Measurements from ENCODE around the gene CFTR.

The CFTR gene

GRCh38 chr7:117572856-117573620 lies 93.2 kb downstream of the CFTR start:
- Histone ChIP-seq H3K79me2 (ENCODE audit: low read length) (no peaks in the 10 kb centered on the region), H3F3A (ENCODE audit: insufficient read depth, low read length) (no peaks in the 10 kb centered on the region), H4K20me1 (ENCODE audit: insufficient read depth, low read length) (no peaks in the 10 kb centered on the region), H3K27me3 (replicated peaks; ENCODE audit: insufficient read depth, low read length) (no peaks in the 10 kb centered on the region), H3K9me2 (replicated peaks; ENCODE audit: insufficient read depth, low read length) (no peaks in the 10 kb centered on the region), H3K36me3 (replicated peaks; ENCODE audit: insufficient read depth, low read length) (no peaks in the 10 kb centered on the region), H3K4me2 (ENCODE audit: low read depth, low read length) (no peak overlapping the region), H3K9me3 (replicated peaks; ENCODE audit: insufficient read depth, low read length) (no peaks in the 10 kb centered on the region), H3K4me1 (ENCODE audit: low read length) (no peaks in the 10 kb centered on the region), H3K9ac (ENCODE audit: low read length) (no peak overlapping the region), H3K27ac (ENCODE audit: low read length) (no peak overlapping the region), H2AFZ (ENCODE audit: low read length) (no peak overlapping the region), H3K4me3 (ENCODE audit: low read length) (no peak overlapping the region)
- TF ChIP-seq EZH2phosphoT487 (IDR thresholded peaks at IDR 0.05; ENCODE audit: low read length) (no peak), EZH2 (optimal IDR thresholded peaks at IDR 0.05; ENCODE audit: low read depth, low read length) (no peak)
- TF ChIP-seq, protein P1, sequence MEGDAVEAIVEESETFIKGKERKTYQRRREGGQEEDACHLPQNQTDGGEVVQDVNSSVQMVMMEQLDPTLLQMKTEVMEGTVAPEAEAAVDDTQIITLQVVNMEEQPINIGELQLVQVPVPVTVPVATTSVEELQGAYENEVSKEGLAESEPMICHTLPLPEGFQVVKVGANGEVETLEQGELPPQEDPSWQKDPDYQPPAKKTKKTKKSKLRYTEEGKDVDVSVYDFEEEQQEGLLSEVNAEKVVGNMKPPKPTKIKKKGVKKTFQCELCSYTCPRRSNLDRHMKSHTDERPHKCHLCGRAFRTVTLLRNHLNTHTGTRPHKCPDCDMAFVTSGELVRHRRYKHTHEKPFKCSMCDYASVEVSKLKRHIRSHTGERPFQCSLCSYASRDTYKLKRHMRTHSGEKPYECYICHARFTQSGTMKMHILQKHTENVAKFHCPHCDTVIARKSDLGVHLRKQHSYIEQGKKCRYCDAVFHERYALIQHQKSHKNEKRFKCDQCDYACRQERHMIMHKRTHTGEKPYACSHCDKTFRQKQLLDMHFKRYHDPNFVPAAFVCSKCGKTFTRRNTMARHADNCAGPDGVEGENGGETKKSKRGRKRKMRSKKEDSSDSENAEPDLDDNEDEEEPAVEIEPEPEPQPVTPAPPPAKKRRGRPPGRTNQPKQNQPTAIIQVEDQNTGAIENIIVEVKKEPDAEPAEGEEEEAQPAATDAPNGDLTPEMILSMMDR (IDR thresholded peaks at IDR 0.05; ENCODE audit: low read length) = no peak
- no peak for DNase-seq

DNA sequence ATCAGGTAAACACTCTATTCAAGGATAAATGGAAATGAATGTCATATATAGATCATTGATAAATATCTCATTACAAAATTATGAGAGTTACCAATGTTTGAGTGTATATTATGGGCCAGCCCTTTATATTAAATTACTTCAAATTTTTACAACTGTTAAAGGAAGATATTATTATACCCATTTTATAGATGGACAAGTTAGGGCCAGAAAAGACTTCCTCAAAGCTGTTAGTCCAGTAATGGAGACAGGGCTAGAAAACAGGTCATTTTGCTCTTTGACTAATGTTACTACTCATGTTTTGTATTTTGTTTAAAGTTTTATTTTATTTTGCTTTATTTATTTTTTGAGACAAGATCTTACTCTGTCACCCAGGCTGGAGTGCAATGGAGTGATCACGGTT lies 101.6 kb downstream of the CFTR start:
- H3K27me3 ChIP-seq (replicated peaks; ENCODE audit: insufficient read depth, low read length) = no peaks in the 10 kb centered on the region
- H3K36me3 ChIP-seq (replicated peaks; ENCODE audit: insufficient read depth, low read length) = no peaks in the 10 kb centered on the region
- H3K9me2 ChIP-seq (replicated peaks; ENCODE audit: insufficient read depth, low read length) = no peaks in the 10 kb centered on the region
- no peaks in the 10 kb centered on the region for H4K20me1 ChIP-seq (ENCODE audit: insufficient read depth, low read length)
- H3K79me2 ChIP-seq (ENCODE audit: low read length) = no peaks in the 10 kb centered on the region
- no peak overlapping the region for H3K27ac ChIP-seq (ENCODE audit: low read length)
- H3F3A ChIP-seq (ENCODE audit: insufficient read depth, low read length) = no peaks in the 10 kb centered on the region
- TF ChIP-seq EZH2phosphoT487 (IDR thresholded peaks at IDR 0.05; ENCODE audit: low read length) = no peak
- TF ChIP-seq, protein P1 (IDR thresholded peaks at IDR 0.05; ENCODE audit: low read length) = no peak
- no peak for TF ChIP-seq EZH2 (optimal IDR thresholded peaks at IDR 0.05; ENCODE audit: low read depth, low read length)
- no peak overlapping the region for H3K9ac ChIP-seq (ENCODE audit: low read length)
- DNase-seq = no peak
- H3K4me2 ChIP-seq (ENCODE audit: low read depth, low read length) = no peak overlapping the region
- H3K4me1 ChIP-seq (ENCODE audit: low read length) = no peaks in the 10 kb centered on the region
- H2AFZ ChIP-seq (ENCODE audit: low read length) = no peak overlapping the region
- H3K9me3 ChIP-seq (replicated peaks; ENCODE audit: insufficient read depth, low read length) = no peaks in the 10 kb centered on the region
- H3K4me3 ChIP-seq (ENCODE audit: low read length) = no peak overlapping the region

DNA sequence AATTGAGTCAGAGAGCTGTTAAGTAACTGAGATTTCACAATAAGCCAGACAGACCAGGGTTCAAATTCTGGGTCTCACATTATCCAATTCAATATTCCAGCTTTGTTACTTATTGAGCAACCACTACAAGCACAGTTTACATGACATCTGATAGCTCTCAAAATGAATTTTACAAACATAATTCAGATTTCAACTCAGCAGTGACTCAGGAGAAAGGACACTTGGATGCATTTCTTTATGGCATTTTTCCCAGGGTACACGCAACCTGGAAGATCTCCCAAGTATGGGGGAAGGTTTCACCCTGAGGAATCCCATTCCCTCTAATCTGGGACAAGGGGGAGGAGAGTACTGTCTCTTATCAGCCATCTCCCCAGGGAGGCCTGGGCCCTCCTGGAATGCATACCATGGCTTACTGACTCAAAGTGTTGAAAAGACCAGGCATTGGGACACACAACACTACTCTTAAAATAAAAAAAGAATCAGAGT lies 102.4 kb downstream of the CFTR start:
- TF ChIP-seq, protein P1 (IDR thresholded peaks at IDR 0.05; ENCODE audit: low read length) = no peak
- TF ChIP-seq EZH2phosphoT487 (IDR thresholded peaks at IDR 0.05; ENCODE audit: low read length) = no peak
- TF ChIP-seq EZH2 (optimal IDR thresholded peaks at IDR 0.05; ENCODE audit: low read depth, low read length) = no peak
- Histone ChIP-seq H3K4me3 (ENCODE audit: low read length) (no peak overlapping the region), H3K4me1 (ENCODE audit: low read length) (no peaks in the 10 kb centered on the region), H3K36me3 (replicated peaks; ENCODE audit: insufficient read depth, low read length) (no peaks in the 10 kb centered on the region), H3K79me2 (ENCODE audit: low read length) (no peaks in the 10 kb centered on the region), H3K9ac (ENCODE audit: low read length) (no peak overlapping the region), H3K9me3 (replicated peaks; ENCODE audit: insufficient read depth, low read length) (no peaks in the 10 kb centered on the region), H3F3A (ENCODE audit: insufficient read depth, low read length) (no peaks in the 10 kb centered on the region), H4K20me1 (ENCODE audit: insufficient read depth, low read length) (no peaks in the 10 kb centered on the region), H3K4me2 (ENCODE audit: low read depth, low read length) (no peak overlapping the region), H3K27ac (ENCODE audit: low read length) (no peak overlapping the region), H3K27me3 (replicated peaks; ENCODE audit: insufficient read depth, low read length) (no peaks in the 10 kb centered on the region), H3K9me2 (replicated peaks; ENCODE audit: insufficient read depth, low read length) (no peaks in the 10 kb centered on the region), H2AFZ (ENCODE audit: low read length) (no peak overlapping the region)
- DNase-seq = no peak
